Loucy (cell line): ENCODE measurements around the gene SLC48A1.

ENCODE experiments used
- H2AFZ ChIP-seq: fragments of 200-600 bp; sonication (generic); 2 replicates; pipeline ENCODE4 v1.6.0; 2016; ENCODE audit warnings: antibody characterized with exemption, mild to moderate bottlenecking, low read length, moderate library complexity
- H3F3A ChIP-seq: fragments of 200-600 bp; 2 replicates; pipeline ENCODE4 v1.6.0; 2016; ENCODE audit warnings: antibody characterized with exemption, low read depth, mild to moderate bottlenecking
- H3K27me3 ChIP-seq: fragments of 200-600 bp; sonication (generic); 2 replicates; pipeline ENCODE4 v1.6.1; 2014; ENCODE audit warnings: low read length, mild to moderate bottlenecking; ENCODE audit not compliant: insufficient read depth, poor library complexity, severe bottlenecking
- H3K36me3 ChIP-seq: fragments of 200-600 bp; sonication (generic); 2 replicates; pipeline ENCODE4 v1.6.1; 2016; ENCODE audit warnings: low read length; ENCODE audit not compliant: insufficient read depth
- H3K4me1 ChIP-seq: fragments of 200-600 bp; sonication (generic); 2 replicates; pipeline ENCODE4 v1.5.1; 2014; ENCODE audit warnings: low read length, mild to moderate bottlenecking; ENCODE audit not compliant: insufficient read depth, poor library complexity, severe bottlenecking
- H3K4me2 ChIP-seq: fragments of 200-600 bp; sonication (generic); 2 replicates; pipeline ENCODE4 v1.6.0; 2014; ENCODE audit warnings: antibody characterized with exemption, low read length, low read depth, mild to moderate bottlenecking; ENCODE audit not compliant: poor library complexity, severe bottlenecking
- H3K4me3 ChIP-seq: fragments of 200-600 bp; sonication (generic); 2 replicates; pipeline ENCODE4 v1.5.1; 2014; ENCODE audit warnings: low read length, mild to moderate bottlenecking, mixed read lengths; ENCODE audit not compliant: poor library complexity, severe bottlenecking
- H3K79me2 ChIP-seq: fragments of 200-600 bp; sonication (generic); 2 replicates; pipeline ENCODE4 v1.6.1; 2014; ENCODE audit warnings: low read length; ENCODE audit not compliant: insufficient read depth
- H3K9ac ChIP-seq: fragments of 200-600 bp; sonication (generic); 2 replicates; pipeline ENCODE4 v1.6.0; 2014; ENCODE audit warnings: mild to moderate bottlenecking, low read depth, low read length, moderate library complexity; ENCODE audit not compliant: poor library complexity, severe bottlenecking
- H3K9me2 ChIP-seq: fragments of 200-600 bp; sonication (generic); replicated peaks from 2 replicates; pipeline ENCODE4 v1.6.1; 2016; ENCODE audit warnings: low read depth, low read length, mixed read lengths
- H3K9me3 ChIP-seq: fragments of 200-600 bp; sonication (generic); 2 replicates; pipeline ENCODE4 v1.6.1; 2014; ENCODE audit warnings: mild to moderate bottlenecking, antibody characterized with exemption, low read length, low read depth; ENCODE audit not compliant: insufficient read depth
- H4K20me1 ChIP-seq: fragments of 200-600 bp; sonication (generic); 2 replicates; pipeline ENCODE4 v1.6.0; 2014; ENCODE audit warnings: antibody characterized with exemption, low read length, mild to moderate bottlenecking; ENCODE audit not compliant: insufficient read depth, poor library complexity, severe bottlenecking
- EZH2phosphoT487 ChIP-seq: fragments of 200-600 bp; IDR thresholded peaks from 2 replicates; pipeline ENCODE4 v1.6.1; 2018; ENCODE audit warnings: antibody characterized with exemption, mild to moderate bottlenecking, moderate library complexity, borderline replicate concordance
- TF ChIP-seq, protein P1 (sequence below): fragments of 200-600 bp; sonication (generic); conservative IDR thresholded peaks from 2 replicates; pipeline ENCODE4 v1.5.1; 2014; ENCODE audit warnings: mild to moderate bottlenecking, antibody characterized with exemption, low read length

The SLC48A1 gene

DNA sequence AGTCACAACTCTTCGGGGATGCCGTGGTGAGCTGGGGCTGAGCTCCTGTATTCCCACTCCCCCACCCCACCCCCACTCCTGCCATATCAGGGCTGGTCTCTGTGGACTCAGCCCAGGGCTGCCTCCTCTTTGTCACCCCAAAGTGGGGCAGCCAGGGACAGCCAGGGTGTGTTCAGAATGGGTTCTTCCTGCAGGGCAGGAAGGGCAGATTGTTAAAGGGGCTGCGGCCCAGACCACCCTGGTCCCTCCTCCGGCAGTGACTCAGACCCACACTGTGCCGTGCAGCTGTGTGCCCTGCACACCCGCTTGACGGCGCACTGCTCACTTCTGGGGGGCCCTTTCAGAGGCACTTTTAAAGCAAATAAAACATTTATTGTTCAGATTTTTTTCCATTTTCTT, 9.3 kb downstream of the SLC48A1 start:
- Histone ChIP-seq H3K36me3 (peaks cover 54% of the 10 kb centered on the region; the same call in 1 of the 2 replicates), H3K9ac (no peak overlapping the region), H3K4me2 (no peak overlapping the region), H2AFZ (no peak overlapping the region), H3K27me3 (no peaks in the 10 kb centered on the region), H3K4me3 (no peak overlapping the region), H4K20me1 (peaks cover 5% of the 10 kb centered on the region), H3K9me3 (no peaks in the 10 kb centered on the region), H3K79me2 (no peaks in the 10 kb centered on the region), H3K4me1 (peaks cover 12% of the 10 kb centered on the region), H3K9me2 (no peaks in the 10 kb centered on the region), H3F3A (no peaks in the 10 kb centered on the region; the same call in 1 of the 2 replicates)
- no peak for TF ChIP-seq EZH2phosphoT487
- TF ChIP-seq, protein P1, sequence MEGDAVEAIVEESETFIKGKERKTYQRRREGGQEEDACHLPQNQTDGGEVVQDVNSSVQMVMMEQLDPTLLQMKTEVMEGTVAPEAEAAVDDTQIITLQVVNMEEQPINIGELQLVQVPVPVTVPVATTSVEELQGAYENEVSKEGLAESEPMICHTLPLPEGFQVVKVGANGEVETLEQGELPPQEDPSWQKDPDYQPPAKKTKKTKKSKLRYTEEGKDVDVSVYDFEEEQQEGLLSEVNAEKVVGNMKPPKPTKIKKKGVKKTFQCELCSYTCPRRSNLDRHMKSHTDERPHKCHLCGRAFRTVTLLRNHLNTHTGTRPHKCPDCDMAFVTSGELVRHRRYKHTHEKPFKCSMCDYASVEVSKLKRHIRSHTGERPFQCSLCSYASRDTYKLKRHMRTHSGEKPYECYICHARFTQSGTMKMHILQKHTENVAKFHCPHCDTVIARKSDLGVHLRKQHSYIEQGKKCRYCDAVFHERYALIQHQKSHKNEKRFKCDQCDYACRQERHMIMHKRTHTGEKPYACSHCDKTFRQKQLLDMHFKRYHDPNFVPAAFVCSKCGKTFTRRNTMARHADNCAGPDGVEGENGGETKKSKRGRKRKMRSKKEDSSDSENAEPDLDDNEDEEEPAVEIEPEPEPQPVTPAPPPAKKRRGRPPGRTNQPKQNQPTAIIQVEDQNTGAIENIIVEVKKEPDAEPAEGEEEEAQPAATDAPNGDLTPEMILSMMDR = no peak

DNA sequence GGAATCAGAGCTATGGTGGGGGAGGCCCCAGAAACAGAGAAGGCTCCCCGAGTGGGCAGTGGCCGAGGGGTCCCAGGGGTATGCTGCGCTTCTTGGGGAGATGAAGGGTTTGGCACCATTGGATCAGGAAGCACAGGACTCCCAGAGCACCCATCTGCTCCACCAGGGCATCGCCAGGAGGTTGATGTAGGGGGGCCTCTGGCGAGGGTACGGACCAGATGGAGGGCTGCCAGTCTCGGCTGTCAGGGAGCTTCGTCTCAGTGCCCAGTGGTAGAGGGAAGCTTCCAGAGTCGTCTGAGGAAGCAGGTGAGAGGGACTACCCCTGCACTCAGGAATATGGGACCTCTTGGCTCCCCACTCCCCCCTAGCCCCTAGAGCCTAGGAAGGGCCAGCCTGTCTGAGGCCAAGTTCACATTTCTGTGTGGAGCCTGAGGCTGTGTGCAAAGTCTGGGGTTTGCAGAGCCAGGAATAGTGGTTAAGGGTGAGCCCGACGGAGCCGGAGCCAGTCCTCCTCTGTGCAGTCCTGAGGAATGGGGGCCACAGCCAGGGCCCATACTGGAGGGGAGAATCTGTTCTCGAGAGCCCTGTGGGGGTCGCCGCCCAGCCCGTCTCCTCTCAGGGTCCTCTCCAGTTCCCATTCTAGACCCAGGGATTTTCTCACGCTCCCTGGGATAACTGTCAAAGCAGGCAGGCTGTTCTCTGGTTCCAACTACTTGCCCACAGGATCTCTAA, 10.2 kb downstream of the SLC48A1 start:
- peaks cover 62% of the 10 kb centered on the region for H3K36me3 ChIP-seq
- no peak overlapping the region for H3K9ac ChIP-seq
- no peak overlapping the region for H3K4me2 ChIP-seq
- peaks cover 4% of the 10 kb centered on the region for H3K4me1 ChIP-seq
- no peaks in the 10 kb centered on the region; the same call in 1 of the 2 replicates for H3F3A ChIP-seq
- no peaks in the 10 kb centered on the region for H3K79me2 ChIP-seq
- H4K20me1 ChIP-seq = peaks cover 5% of the 10 kb centered on the region
- TF ChIP-seq, protein P1 = no peak
- TF ChIP-seq EZH2phosphoT487 = no peak
- no peak overlapping the region for H3K4me3 ChIP-seq
- no peaks in the 10 kb centered on the region for H3K9me2 ChIP-seq
- H2AFZ ChIP-seq = no peak overlapping the region
- no peaks in the 10 kb centered on the region for H3K27me3 ChIP-seq
- no peaks in the 10 kb centered on the region for H3K9me3 ChIP-seq

DNA sequence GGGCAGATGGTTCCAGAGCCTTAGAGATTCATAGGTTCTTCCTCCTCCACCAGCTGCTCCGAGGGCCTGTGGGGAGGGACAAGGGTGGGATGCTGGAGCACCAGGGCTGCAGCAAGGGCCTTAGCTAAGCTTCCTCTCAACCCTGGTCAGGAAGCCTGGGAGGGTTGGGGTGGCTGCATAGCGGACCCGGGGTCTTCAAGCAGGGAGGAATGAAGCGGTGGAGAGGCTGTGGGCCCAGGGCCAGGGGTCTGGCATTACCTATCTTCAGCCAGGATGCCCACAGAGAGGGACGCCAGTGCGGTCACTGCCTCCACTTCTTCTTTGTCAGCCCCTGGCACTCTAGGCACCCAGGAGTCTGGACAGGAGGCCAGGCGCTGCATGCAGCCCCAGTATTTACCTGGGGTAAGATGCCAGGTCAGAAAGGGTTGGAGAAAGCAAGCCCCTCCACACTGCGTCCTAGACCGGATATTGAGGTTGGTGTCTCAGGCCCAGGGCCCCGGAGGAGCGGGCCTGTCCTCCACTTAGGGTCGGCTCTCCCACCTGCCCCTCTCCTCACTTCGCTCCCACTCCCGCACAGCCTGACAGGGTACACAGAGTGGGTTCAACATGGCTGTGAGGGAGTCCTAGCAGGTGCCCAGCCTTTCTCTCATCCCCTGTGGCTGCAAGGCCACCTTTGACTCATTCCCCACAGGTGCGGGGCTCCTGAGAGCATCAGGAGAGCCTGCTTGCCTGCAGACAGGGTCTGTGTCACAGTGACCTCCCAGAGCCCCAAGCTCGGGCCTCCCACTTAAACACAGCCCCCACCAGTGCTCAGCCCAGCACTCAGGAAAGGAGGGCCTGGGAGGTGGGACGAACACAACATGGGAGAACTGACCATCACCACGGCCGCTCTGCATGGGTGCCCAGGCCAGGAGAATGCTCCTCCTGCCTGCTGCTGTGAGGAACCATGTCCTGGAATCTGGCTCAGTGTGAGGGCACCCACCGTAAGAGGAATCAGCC, 11.1 kb downstream of the SLC48A1 start:
- Histone ChIP-seq H3K79me2 (no peaks in the 10 kb centered on the region), H3K9me3 (no peaks in the 10 kb centered on the region), H3K4me3 (no peak overlapping the region), H3K36me3 (peaks cover 72% of the 10 kb centered on the region), H3K9ac (no peak overlapping the region), H2AFZ (no peak overlapping the region), H3K9me2 (no peaks in the 10 kb centered on the region), H4K20me1 (peaks cover under 1% of the 10 kb centered on the region), H3F3A (no peaks in the 10 kb centered on the region), H3K27me3 (no peaks in the 10 kb centered on the region), H3K4me2 (no peak overlapping the region), H3K4me1 (no peaks in the 10 kb centered on the region)
- no peak for TF ChIP-seq EZH2phosphoT487
- TF ChIP-seq, protein P1 = no peak
